Panc1 (cell line): ENCODE results near the gene GTSE1. TPM values are rescaled to one million over a fixed set of nuclear protein-coding genes. Genes with fewer than 3 reads are reported as not detected.

Experiments
- ATAC-seq: fragments of 200-7000 bp; cut with Tn5 transposase; 2 replicates; pipeline ENCODE4 v1.9.1; 2020; ENCODE audit warnings: mild to moderate bottlenecking, moderate library complexity
- BruUV-seq: library from RNA; stranded (reverse); fragments of 400-500 nt; replicated peaks from 2 replicates; lab custom pipeline; 2021; lab: Mats Ljungman, UMichigan
- CTCF ChIA-PET: fragments of 300-600 bp; sonication (Branson Sonifier 250); formaldehyde crosslinking; loops from one replicate; lab custom pipeline; 2022; ENCODE audit warnings: antibody characterized with exemption; lab: Charles Lee
- POLR2A ChIA-PET: fragments of 300-600 bp; sonication (Branson Sonifier 250); formaldehyde crosslinking; loops from one replicate; lab custom pipeline; 2022; ENCODE audit warnings: antibody characterized with exemption; lab: Charles Lee
- DNase-seq: peaks from one replicate; pipeline ENCODE4 v3.0.0-alpha.2; 2010; ENCODE audit warnings: low read depth, low spot score
- H3K27ac ChIP-seq: 2 replicates; pipeline ENCODE4 v1.5.1; 2011; ENCODE audit warnings: mild to moderate bottlenecking, low read length, inconsistent platforms
- H3K27me3 ChIP-seq: fragments of 200-500 bp; sonication (Bioruptor generic); 2 replicates; pipeline ENCODE4 v1.6.0; 2014; ENCODE audit warnings: low read length, inconsistent platforms; ENCODE audit not compliant: control insufficient read depth, insufficient read depth
- H3K36me3 ChIP-seq: fragments of 200-500 bp; sonication (Bioruptor generic); 2 replicates; pipeline ENCODE4 v1.5.1; 2014; ENCODE audit warnings: inconsistent platforms, mild to moderate bottlenecking, low read length, moderate library complexity; ENCODE audit not compliant: control insufficient read depth, insufficient read depth
- H3K4me1 ChIP-seq: 2 replicates; pipeline ENCODE4 v1.5.1; 2011; ENCODE audit warnings: inconsistent platforms, mild to moderate bottlenecking, low read length, moderate library complexity; ENCODE audit not compliant: control insufficient read depth, insufficient read depth
- H3K4me3 ChIP-seq, 2 experiments: 2 replicates each; pipeline ENCODE4 v1.5.1; 2011 to 2012; ENCODE audit warnings: low read depth in 2 of 2, low read length in 2 of 2, mild to moderate bottlenecking in 2 of 2, inconsistent platforms in 1 of 2, moderate library complexity in 1 of 2
- H3K9me3 ChIP-seq: fragments of 200-500 bp; sonication (Bioruptor generic); 2 replicates; pipeline ENCODE4 v1.5.1; 2014; ENCODE audit warnings: low read depth, mild to moderate bottlenecking, inconsistent platforms, low read length, moderate library complexity; ENCODE audit not compliant: control insufficient read depth, insufficient read depth
- CTCF ChIP-seq: fragments of 450-650 bp; IDR thresholded peaks from 2 replicates; pipeline ENCODE4 v1.5.1; 2017; ENCODE audit warnings: mild to moderate bottlenecking
- POLR2AphosphoS5 ChIP-seq: IDR thresholded peaks from 2 replicates; pipeline ENCODE4 v1.6.1; 2012; ENCODE audit warnings: mild to moderate bottlenecking, low read depth, low read length, moderate library complexity
- REST ChIP-seq, 2 experiments: IDR thresholded peaks; 2 replicates each; pipeline ENCODE4 v1.6.1; 2011 to 2012; ENCODE audit warnings: low read depth in 2 of 2, control low read depth in 1 of 2, low read length in 1 of 2, mild to moderate bottlenecking in 1 of 2, moderate library complexity in 1 of 2; ENCODE audit not compliant: insufficient read depth in 1 of 2
- SIN3A ChIP-seq: IDR thresholded peaks from 2 replicates; pipeline ENCODE4 v1.6.1; 2012; ENCODE audit warnings: low read depth, mild to moderate bottlenecking, low read length, moderate library complexity, borderline replicate concordance; ENCODE audit not compliant: insufficient read depth
- TCF7L2 ChIP-seq: IDR thresholded peaks from 2 replicates; pipeline ENCODE4 v1.6.1; 2011; ENCODE audit warnings: mild to moderate bottlenecking, low read depth, low read length, inconsistent platforms
- in situ Hi-C: cut with HindIII; loops from 2 replicates; pipeline ENCODE4 v1.10.0; 2016; ENCODE audit warnings: low sequenced_read_pairs, low pct_unique_long_range_greater_than_20kb
- intact Hi-C: fragments of 100-400 bp; cut with micrococcal nuclease; formaldehyde crosslinking; loops from one replicate; pipeline ENCODE4 v1.10.0; 2022; ENCODE audit not compliant: unreplicated experiment
- total RNA-seq: library from RNA; stranded (reverse); gene quantifications from one replicate; pipeline ENCODE4 v1.2.1, GENCODE V29; 2021; ENCODE audit not compliant: unreplicated experiment

GTSE1 gene
- total RNA-seq, 1 experiment from 2014 or later: 36.2 TPM

- BruUV-seq: no TSS peak
- no peak overlapping the region for H3K4me3 ChIP-seq
- POLR2A ChIA-PET: no interaction called here
- intact Hi-C loops (no loop called here), in situ Hi-C loops (no loop called here)
- H3K4me1 ChIP-seq: peaks cover 4% of the 10 kb centered on the region; the same call in 1 of the 2 replicates
- no peak overlapping the region for H3K27ac ChIP-seq
- no peaks in the 10 kb centered on the region for H3K9me3 ChIP-seq
- ATAC-seq (no peak), DNase-seq (no peak)
- TF ChIP-seq POLR2AphosphoS5 (no peak), CTCF (no peak), REST (IDR thresholded peaks at IDR 0.05; ENCODE audit: insufficient read depth in 1 of 2, low read depth in 2 of 2, low read length in 1 of 2) (no peak), TCF7L2 (no peak), SIN3A (no peak)
- H3K36me3 ChIP-seq: no peaks in the 10 kb centered on the region
- CTCF ChIA-PET: no interaction called here
- H3K27me3 ChIP-seq: no peaks in the 10 kb centered on the region
Observed at GRCh38 chr22:46256358-46256958, 40.2 kb upstream of the GTSE1 start.

- Histone ChIP-seq H3K27ac (no peak overlapping the region), H3K36me3 (no peaks in the 10 kb centered on the region), H3K27me3 (no peaks in the 10 kb centered on the region), H3K4me3 (no peak overlapping the region), H3K4me1 (no peaks in the 10 kb centered on the region), H3K9me3 (no peaks in the 10 kb centered on the region)
- DNase-seq: no peak
- POLR2A ChIA-PET: no interaction called here
- intact Hi-C loops: no loop called here
- CTCF ChIA-PET: no interaction called here
- TF ChIP-seq POLR2AphosphoS5 (no peak), TCF7L2 (no peak), REST (IDR thresholded peaks at IDR 0.05; ENCODE audit: insufficient read depth in 1 of 2, low read depth in 2 of 2, low read length in 1 of 2) (no peak), CTCF (no peak), SIN3A (no peak)
- no TSS peak for BruUV-seq
- in situ Hi-C loops: no loop called here
- no peak for ATAC-seq
Observed at GRCh38 chr22:46259374-46259773, 37.3 kb upstream of the GTSE1 start.
